Measurements from ENCODE around the gene TANGO2. TPM values are rescaled to one million over a fixed set of nuclear protein-coding genes. Genes with fewer than 3 reads are reported as not detected.
A peak's percentile ranks its signal among the peaks of the same experiment; 100 is the strongest.

Gene TANGO2
- total RNA-seq, 2 donors from 2014 or later = 34.3 to 40.1 TPM

DNA sequence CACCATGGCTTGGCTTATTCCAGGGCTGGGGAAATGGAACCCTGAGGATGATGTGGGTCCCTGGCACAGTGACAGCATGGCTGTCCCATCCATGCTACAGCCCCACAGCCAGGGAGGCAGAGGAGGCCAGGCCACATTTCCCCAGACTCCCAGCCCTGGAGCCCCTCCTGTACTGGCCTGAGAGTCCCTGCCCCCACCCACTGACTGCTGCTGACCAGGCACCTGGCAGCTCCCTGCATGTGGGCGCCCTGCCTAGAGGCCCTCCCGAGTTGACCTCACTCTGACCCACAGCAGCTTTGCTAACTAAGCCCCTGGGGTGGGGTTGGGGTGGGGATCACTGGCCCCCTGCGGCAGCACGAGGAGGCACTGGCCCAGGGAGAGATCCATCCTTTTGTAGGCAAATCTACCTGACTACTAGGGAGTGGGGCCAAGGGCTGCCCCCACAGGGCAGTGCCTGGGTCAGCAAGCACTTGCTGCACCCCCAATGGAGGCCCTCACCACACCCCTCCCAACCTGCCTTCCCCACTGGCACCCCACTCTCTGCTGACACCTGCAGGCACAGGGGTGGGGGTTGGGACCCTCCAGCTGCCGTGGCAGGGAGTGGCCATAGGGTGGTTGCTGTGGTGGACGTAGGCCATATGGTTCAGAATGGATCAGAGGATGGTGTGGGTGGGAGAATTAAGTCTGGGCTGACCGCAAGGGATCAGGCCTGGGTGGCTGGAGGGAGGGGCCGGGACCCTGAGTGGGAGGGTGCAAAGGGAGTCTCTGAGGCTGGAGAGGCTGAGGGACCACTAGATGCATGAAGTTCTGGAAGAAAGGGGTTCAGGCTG lies 21.7 kb upstream of the TANGO2 start:
- WGBS = 71% methylated on average over 8 of the region's 8 CpGs
- DNase-seq (ENCODE audit: low spot score) = no peak
- Histone ChIP-seq H3K27me3 (replicated peaks; ENCODE audit: insufficient read depth) (no peaks in the 10 kb centered on the region), H3K27ac (no peak overlapping the region), H3K36me3 (no peaks in the 10 kb centered on the region), H3K4me3 (no peak overlapping the region), H3K4me1 (replicated peaks) (peaks cover 3% of the 10 kb centered on the region), H3K9me3 (no peaks in the 10 kb centered on the region)
- intact Hi-C loops (cut with DNase I) = no loop called here
- TF ChIP-seq, protein P1, sequence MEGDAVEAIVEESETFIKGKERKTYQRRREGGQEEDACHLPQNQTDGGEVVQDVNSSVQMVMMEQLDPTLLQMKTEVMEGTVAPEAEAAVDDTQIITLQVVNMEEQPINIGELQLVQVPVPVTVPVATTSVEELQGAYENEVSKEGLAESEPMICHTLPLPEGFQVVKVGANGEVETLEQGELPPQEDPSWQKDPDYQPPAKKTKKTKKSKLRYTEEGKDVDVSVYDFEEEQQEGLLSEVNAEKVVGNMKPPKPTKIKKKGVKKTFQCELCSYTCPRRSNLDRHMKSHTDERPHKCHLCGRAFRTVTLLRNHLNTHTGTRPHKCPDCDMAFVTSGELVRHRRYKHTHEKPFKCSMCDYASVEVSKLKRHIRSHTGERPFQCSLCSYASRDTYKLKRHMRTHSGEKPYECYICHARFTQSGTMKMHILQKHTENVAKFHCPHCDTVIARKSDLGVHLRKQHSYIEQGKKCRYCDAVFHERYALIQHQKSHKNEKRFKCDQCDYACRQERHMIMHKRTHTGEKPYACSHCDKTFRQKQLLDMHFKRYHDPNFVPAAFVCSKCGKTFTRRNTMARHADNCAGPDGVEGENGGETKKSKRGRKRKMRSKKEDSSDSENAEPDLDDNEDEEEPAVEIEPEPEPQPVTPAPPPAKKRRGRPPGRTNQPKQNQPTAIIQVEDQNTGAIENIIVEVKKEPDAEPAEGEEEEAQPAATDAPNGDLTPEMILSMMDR (IDR thresholded peaks at IDR 0.05) = no peak
- TF ChIP-seq POLR2A (IDR thresholded peaks at IDR 0.05) (no peak), POLR2AphosphoS5 (IDR thresholded peaks at IDR 0.05) (no peak)

DNA sequence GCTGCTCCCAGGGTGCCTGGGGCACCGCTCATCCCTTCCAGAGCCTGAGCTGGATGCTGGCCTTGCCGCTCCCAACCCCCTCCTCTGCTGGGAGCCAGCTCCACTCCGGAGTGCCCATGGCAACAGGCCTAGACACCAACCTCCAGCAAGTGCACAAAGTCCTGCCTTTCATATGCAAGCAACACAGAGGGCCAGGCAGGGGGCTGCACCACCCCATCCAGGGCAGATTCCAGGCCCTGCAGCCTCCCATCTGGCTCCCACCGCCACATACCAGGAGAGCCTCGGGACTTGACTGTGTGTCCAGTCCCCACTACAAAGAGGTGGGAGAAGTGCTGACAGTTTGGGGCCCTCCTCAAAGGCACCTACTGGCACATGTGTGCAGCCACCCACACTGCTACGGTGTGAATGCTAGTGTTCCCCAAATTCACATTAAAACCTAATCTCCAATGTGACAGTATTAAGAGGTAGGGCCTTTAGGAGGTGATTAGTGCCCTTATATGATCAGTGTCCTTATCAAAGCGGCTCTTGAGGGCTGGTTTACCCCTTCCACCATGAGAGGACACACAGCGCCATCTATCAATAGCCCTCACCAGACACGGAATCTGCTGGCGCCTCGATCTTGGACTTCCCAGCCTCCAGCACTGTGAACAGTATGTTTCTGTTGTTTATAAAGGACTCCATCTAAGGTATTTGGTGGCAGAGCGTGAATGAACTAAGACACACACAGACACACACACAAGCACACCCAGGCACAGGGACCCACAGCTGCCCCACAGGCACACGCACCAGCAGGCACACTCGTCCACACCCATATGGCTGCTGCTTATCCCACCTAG lies 20.4 kb upstream of the TANGO2 start:
- peaks cover 3% of the 10 kb centered on the region for H3K4me1 ChIP-seq (replicated peaks)
- intact Hi-C loops (cut with DNase I) = no loop called here
- no peak overlapping the region for H3K27ac ChIP-seq
- no peak overlapping the region for H3K4me3 ChIP-seq
- 83% methylated on average over 13 of the region's 14 CpGs for WGBS
- H3K36me3 ChIP-seq = no peaks in the 10 kb centered on the region
- no peaks in the 10 kb centered on the region for H3K9me3 ChIP-seq
- no peak for DNase-seq (ENCODE audit: low spot score)
- TF ChIP-seq POLR2A (IDR thresholded peaks at IDR 0.05) = no peak
- TF ChIP-seq, protein P1 (IDR thresholded peaks at IDR 0.05) = no peak
- no peak for TF ChIP-seq POLR2AphosphoS5 (IDR thresholded peaks at IDR 0.05)
- H3K27me3 ChIP-seq (replicated peaks; ENCODE audit: insufficient read depth) = no peaks in the 10 kb centered on the region

DNA sequence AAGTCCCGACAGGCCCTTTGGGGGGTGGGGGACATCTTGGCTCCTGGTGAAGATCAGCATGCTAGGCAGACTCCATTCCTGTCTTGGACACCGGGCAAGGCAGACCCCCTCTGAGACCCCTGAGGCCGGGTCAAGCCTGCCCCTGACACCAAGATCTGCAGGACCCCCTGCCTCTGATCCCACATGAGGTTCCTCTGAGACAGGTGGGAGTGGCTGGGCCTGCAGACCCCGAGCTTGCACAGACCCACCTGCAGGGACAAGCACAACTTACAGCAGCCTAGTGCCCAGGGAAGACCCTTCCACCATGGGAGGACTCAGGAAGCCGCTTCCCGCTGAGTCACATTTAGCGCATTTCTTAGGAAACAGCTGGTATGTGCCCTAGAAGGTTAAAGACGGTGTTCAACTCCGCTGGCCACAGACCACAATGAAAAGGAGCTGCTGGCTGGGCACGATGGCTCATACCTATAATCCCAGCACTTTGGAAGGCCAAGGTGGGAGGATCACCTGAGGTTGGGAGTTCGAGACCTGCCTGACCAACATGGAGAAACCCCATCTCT lies 19.8 kb upstream of the TANGO2 start:
- DNase-seq (ENCODE audit: low spot score) = no peak
- TF ChIP-seq POLR2AphosphoS5 (IDR thresholded peaks at IDR 0.05) (no peak), POLR2A (IDR thresholded peaks at IDR 0.05) (no peak)
- TF ChIP-seq, protein P1 (IDR thresholded peaks at IDR 0.05) = no peak
- Histone ChIP-seq H3K27me3 (replicated peaks; ENCODE audit: insufficient read depth) (no peaks in the 10 kb centered on the region), H3K36me3 (no peaks in the 10 kb centered on the region), H3K9me3 (no peaks in the 10 kb centered on the region), H3K4me3 (no peak overlapping the region), H3K4me1 (replicated peaks) (peaks cover 3% of the 10 kb centered on the region), H3K27ac (no peak overlapping the region)
- 84% methylated on average over 11 of the region's 11 CpGs for WGBS
- intact Hi-C loops (cut with DNase I) = no loop called here

DNA sequence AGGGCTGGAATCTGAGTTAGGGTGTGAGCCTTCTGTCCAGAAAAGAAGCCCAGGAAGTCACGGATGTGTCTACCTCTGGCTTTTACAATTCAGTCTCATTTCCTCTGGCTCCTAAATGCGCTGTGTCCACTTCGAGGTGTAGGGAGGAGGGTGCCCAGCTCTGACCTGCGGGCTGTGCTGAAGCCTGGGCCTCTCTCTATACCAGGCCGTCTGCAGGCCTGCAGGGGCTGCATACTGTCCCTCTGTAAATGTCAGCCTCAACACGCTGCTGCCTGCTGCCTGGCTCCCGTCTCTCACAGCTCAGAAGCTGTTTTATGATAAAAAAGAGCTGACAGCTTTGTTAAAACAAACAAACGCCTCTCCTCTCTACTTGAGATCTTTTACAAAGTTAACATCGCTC lies 18.8 kb upstream of the TANGO2 start:
- no peak for DNase-seq (ENCODE audit: low spot score)
- 50% methylated on average over 9 of the region's 9 CpGs for WGBS
- Histone ChIP-seq H3K4me1 (replicated peaks) (peaks cover 3% of the 10 kb centered on the region), H3K27ac (peak overlapping the region; percentile 41 to 42), H3K27me3 (replicated peaks; ENCODE audit: insufficient read depth) (no peaks in the 10 kb centered on the region), H3K36me3 (no peaks in the 10 kb centered on the region), H3K9me3 (no peaks in the 10 kb centered on the region), H3K4me3 (no peak overlapping the region)
- intact Hi-C loops (cut with DNase I) = no loop called here
- TF ChIP-seq, protein P1 (IDR thresholded peaks at IDR 0.05) = no peak
- TF ChIP-seq POLR2A (IDR thresholded peaks at IDR 0.05) (no peak), POLR2AphosphoS5 (IDR thresholded peaks at IDR 0.05) (no peak)
